ENCODE results near the gene PRKCD.

Gene PRKCD

DNA sequence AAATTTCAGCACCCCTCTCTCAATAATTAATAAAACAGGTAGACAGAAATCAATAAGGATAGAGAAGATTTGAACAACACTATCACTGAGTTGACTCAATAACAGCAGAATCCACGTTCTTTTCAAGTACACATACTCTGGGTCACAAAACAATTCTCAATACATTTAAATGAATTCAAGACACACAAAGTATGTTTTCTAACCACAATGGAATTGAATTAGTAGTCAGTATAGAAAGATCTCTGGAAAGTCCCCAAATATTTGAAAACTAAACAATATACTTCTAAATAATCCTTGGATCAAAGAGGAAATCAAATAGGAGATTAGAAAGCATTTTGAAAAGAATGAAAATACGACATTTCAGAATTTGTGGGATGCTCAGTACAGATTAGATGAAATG, 54.8 kb downstream of the PRKCD start:
- DNase-seq (ENCODE audit: low read depth, low spot score) = no peak

DNA sequence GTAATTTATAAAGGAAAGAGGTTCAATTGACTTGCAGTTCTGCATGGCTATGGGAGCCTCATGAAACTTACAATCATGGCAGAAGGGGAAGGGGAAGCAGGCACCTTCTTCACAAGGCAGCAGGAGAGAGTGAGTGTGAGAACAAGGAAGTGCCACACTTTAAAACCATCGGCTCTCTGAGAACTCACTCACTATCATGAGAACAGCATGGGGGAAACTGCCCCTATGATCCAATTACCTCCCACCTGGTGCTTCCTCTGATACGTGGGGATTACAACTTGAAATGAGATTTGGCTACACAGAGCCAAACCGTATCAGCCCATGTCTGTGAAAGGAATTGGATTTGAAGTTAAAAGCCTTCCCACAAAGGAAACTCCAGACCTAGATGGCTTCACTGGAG, 55.7 kb downstream of the PRKCD start:
- DNase-seq (ENCODE audit: low read depth, low spot score) = no peak

- DNase-seq (ENCODE audit: low read depth, low spot score) = no peak
Observed at GRCh38 chr3:53217175-53217574, 56.2 kb downstream of the PRKCD start.

DNA sequence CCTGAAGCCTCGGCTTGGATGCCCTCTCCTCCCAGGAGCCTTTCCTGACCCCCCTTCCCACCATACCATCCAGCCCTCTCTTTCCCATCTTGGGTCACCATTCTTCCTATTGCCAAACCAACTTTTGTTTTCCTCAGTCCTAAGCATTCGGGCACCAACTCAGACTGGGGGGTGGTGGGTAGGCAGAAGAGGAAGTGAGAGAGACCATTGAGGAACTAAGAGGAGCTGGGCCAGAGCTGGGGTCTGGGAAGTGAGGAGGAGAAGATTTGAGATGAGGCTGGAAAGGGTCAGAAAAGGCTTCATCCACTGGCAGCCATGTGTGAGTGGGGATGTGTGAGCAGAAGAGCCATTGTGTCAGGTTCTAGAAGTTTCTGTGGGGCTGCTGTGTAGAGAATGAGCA, 57.1 kb downstream of the PRKCD start:
- no peak for DNase-seq (ENCODE audit: low read depth, low spot score)

- peak; percentile 93 for DNase-seq (ENCODE audit: low read depth, low spot score)
Observed at GRCh38 chr3:53219895-53220483, 59.0 kb downstream of the PRKCD start.

DNA sequence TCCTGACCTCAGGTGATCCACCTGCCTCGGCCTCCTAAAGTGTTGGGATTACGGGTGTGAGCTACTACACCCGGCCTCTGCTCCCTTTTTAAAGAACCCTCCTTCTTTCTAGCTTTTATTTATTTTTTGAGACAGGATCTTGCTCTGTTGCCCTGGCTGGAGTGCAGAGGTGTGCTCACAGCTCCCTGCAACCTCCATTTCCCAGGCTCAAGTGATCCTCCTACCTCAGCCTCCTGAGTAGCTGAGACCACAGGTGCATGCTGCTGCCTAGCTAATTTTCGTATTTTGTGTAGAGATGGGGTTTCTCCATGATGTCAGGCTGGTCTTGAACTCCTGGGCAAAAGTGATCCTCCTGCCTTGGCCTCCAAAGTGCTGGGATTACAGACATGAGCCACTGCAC, 60.3 kb downstream of the PRKCD start:
- no peak for DNase-seq (ENCODE audit: low read depth, low spot score)

GRCh38 chr3:53221827-53222182, 60.8 kb downstream of the PRKCD start:
- DNase-seq (ENCODE audit: low read depth, low spot score) = no peak

DNA sequence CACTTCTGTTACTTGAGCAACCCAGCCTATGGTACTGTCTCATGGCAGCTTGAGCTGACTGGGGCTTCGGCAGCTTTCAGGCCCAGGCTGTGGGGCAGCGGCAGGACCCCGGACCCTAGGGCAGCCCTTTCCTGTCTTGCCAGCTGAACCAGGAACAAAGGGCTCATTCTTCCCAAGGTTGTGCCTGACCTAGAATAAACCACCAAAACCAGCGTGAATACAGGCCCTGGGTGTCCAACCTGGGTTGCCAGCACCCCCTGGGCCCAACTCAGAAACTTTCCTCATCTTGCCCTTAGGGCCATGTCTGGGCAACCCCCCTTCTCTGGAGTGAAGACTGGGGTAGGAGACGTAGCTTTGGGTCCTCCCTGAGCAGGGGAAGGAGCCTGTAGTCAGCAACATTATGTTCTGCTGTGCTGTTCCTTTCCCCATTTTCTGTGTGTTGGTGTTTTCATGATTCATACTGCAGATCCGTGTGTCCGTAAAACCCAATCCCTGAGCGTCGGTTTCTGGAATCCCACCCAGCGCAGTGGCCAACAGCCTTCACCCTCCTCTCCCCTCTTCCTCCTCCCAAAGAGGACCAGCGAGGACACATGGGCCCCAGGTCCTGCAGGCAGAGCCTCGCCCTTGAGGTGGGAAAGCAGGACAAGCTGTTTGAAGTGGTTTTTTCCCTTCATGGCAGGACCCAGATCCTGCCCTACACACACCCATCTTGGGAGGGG, 61.3 kb downstream of the PRKCD start:
- no peak for DNase-seq (ENCODE audit: low read depth, low spot score)

DNA sequence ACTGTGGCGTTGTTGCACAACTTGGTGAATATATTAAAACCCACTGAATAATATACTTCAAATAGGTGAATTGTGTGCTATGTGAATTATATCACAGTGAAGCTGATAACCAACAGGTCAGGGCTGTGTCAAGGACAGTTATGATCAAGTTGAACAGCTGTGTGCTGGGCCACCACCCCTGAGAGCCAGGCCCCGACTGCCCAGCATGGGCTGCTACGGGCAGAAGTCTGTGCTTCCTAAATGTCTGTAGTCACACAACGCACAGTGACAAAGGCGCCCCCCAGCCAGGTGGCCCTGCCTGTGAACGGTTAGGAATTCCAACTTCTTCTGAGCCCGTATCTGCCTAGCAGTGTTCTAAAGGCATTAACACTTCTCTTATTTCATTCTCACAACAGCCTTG, 62.0 kb downstream of the PRKCD start:
- no peak for DNase-seq (ENCODE audit: low read depth, low spot score)

- no peak for DNase-seq (ENCODE audit: low read depth, low spot score)
Observed at GRCh38 chr3:53223541-53223966, 62.5 kb downstream of the PRKCD start.

GRCh38 chr3:53224026-53224425, 63.0 kb downstream of the PRKCD start:
- no peak for DNase-seq (ENCODE audit: low read depth, low spot score)

DNA sequence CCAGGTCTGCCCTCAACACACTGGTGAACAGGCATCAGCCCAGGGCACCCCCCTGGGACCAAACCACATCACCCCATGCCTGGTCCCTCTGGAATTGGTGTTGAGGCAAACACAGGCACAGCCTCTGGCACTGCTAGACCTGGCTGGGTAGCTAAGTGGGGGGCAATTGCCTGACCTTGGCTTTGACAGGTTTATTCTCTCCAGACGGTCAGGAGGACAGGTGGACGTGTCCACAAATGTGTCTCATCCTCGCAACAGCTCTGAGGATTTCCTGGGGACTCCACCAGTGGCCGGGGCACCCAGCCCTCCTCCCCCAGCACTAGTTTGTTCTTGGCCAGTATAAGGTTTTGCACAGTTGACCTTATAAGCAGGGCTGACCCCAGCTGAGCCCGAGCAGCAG, 63.5 kb downstream of the PRKCD start:
- no peak for DNase-seq (ENCODE audit: low read depth, low spot score)

- DNase-seq (ENCODE audit: low read depth, low spot score) = no peak
Observed at GRCh38 chr3:53225181-53225580, 64.2 kb downstream of the PRKCD start.

DNA sequence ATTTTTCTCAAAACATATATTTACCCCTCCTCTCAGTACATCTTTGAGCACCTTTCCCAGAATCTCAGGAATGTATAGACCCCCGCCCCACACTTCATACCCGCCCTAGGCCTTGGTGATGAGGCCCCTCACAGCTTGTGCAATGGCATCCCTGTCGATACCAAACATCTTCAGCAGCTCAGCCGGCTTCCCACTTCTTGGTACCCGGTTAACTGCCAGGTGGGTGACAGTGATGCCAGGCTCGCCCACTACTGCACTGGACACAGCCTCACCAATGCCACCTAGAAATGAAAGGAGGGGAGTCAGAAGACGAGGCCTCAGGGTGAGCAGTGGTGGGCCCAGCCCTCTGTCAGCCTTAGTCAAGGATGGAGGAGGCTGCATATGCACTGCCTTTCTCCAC, 64.6 kb downstream of the PRKCD start:
- DNase-seq (ENCODE audit: low read depth, low spot score) = no peak

DNA sequence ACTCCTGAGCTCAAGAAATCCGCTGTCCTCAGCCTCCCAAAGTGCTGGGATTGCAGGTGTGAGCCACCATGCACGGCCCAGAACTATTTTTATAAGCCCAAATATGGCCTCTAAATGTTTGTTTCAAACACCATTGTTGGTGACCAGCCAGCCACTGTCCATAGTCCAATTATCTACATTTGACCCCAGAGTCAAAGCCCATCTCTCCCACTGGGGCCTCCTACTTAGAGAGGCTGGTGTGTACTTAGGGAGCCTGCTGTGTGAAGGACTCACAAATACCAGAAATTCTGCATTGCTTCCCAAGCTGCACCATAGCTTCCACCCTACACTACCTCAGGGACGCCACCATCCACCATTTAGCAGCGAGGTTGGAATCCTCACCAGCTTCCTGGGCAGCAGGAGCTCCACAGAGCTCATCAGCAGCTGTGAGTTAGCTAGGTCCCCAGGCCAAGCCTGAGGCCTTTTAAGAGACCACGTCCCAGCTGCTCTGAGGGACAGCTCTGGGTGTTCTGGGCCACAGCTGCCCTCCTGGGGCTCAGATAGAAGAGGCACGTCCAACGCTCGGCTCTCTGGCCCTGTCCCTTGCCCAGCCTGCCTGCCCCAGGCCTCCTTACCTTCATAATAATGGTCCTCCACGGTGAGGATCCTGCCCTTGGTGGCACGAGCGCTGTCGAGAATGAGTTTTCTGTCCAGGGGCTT, 65.3 kb downstream of the PRKCD start:
- no peak for DNase-seq (ENCODE audit: low read depth, low spot score)

DNA sequence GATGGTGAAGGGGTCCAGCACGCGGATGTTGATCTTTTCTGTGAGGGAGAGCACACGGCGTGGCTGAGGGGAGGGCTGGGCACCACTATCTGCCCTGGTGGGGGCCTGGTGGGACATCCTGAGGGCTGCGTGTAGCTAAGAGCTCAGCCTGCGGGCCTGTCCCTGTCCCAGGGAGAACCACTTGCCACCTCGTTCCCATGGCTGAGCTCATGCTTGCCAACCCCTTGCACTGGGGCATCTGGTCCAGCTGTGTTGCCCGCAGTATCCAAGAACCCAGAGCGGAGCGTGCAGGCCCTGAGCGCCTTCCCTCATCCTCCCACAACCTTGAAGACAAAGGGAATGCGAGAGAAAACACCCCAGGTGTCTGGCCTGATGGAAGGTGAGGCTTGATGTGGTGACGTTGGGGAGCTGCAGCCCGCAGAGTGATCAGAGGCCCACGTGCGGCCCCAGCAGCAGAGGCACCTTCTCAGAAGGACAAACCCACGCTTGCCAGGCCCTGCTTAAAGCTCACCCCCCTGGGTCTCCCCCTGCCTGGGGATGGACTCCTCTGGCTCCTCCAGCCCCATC, 65.9 kb downstream of the PRKCD start:
- DNase-seq (ENCODE audit: low read depth, low spot score) = peak; percentile 1

DNA sequence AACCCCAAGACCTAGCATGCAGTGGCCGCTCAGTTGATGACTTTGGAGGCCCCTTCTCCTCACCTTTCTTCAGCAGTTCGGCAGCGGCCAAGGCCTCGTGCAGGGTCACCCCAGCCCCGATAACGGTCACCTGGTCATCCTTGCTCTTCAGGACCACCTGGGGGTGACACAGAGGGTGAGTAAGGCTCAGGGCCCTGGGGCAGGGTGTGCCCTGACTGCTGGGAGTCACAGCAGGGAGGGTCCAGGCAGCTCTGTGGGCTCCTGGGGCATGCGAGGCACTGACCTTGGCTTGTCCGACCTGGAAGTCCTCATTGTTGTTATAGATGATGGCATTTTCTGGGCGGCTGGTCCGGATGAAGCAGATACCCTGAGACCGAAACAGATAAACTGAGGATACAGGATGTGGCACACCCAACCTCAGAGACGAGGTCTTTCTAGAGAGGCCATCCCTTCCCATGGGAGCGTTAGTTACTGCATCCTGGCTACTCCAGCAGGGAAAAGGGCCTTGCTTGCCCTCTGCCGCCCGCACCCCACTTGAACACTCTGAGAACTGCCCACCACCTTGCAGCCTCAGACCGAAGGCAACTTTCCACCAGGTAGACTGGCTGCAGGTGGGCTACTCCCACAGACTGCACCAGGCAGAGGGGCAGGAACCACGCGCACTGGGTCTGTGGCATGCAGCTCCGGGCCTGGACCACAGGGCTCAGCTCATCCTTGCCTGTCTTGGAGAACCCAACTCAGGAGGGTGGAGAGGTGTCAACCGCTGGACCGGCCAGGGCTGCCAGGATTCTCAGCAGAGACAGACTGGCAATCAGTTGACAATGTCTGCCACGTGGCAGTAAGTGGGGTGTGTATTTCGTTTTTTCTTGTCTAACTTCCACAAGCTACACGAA, 67.2 kb downstream of the PRKCD start:
- peak; percentile 1 for DNase-seq (ENCODE audit: low read depth, low spot score)

- no peak for DNase-seq (ENCODE audit: low read depth, low spot score)
Observed at GRCh38 chr3:53229171-53229570, 68.2 kb downstream of the PRKCD start.

GRCh38 chr3:53229606-53230005, 68.6 kb downstream of the PRKCD start:
- DNase-seq (ENCODE audit: low read depth, low spot score) = no peak

- no peak for DNase-seq (ENCODE audit: low read depth, low spot score)
Observed at GRCh38 chr3:53230041-53230621, 69.1 kb downstream of the PRKCD start.

DNA sequence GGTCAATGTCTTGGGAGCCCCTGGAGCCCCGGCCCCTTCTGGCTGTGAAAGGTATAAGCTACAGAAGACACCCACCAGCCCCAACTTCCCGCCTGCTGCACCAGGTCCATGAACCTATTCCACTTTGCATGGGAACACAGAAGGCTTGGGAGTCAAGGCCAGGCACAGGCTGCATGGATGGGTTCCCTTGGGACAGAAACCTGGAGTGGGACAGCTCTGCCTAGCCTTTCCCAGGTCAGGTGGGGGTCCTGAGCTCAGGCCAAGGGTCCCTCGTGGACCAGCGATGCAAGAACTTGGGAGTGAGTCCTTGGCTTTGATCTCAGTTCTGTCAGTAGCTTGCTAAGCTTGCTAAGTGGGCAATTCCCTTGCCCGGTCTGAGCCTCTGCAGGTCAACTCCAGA, 69.8 kb downstream of the PRKCD start:
- DNase-seq (ENCODE audit: low read depth, low spot score) = peak; percentile 1

Measured in ELF-1 (cell line).